Measurements from ENCODE around the gene BNC2. TPM values are rescaled to one million over a fixed set of nuclear protein-coding genes. Genes with fewer than 3 reads are reported as not detected.

Gene BNC2
- total RNA-seq, 1 experiment from 2014 or later: 2.9 TPM

- CTCF ChIA-PET: interaction anchor here (0.5 kb wide), 1 partner anchor 216 kb away, joined by 5 read pairs; no protein-coding TSS in a partner anchor
- Histone ChIP-seq H3F3A (ENCODE audit: insufficient read depth, low read depth) (peaks cover 6% of the 10 kb centered on the region; the same call in 1 of the 2 replicates), H3K9me2 (ENCODE audit: insufficient read depth) (no peaks in the 10 kb centered on the region), H3K4me2 (peak overlapping the region; percentile 98), H3K4me1 (replicated peaks; ENCODE audit: insufficient read depth) (peaks cover 27% of the 10 kb centered on the region), H3K27ac (peak overlapping the region; percentile 92), H3K9me3 (ENCODE audit: insufficient read depth, low read depth) (no peaks in the 10 kb centered on the region), H4K20me1 (ENCODE audit: insufficient read depth) (no peaks in the 10 kb centered on the region), H3K36me3 (ENCODE audit: low read depth) (no peaks in the 10 kb centered on the region), H3K79me2 (ENCODE audit: low read depth) (no peaks in the 10 kb centered on the region; the same call in 1 of the 2 replicates), H3K27me3 (ENCODE audit: insufficient read depth, low read depth) (no peaks in the 10 kb centered on the region), H3K4me3 (peak overlapping the region; percentile 77), H2AFZ (peak overlapping the region; percentile 91)
- intact Hi-C loops (cut with micrococcal nuclease; ENCODE audit: unreplicated experiment): loop anchor here (1.0 to 10.0 kb wide), 4 partner anchors 302 to 852 kb away; no protein-coding TSS in a partner anchor
- POLR2A ChIA-PET (ENCODE audit: unreplicated experiment): interaction anchor here (0.7 kb wide), 2 partner anchors 305 to 672 kb away, joined by 3 read pairs; no protein-coding TSS in a partner anchor
- BruUV-seq (replicated peaks): no TSS peak
- DNase-seq: peak; percentile 58 to 65
- TF ChIP-seq, protein P1, sequence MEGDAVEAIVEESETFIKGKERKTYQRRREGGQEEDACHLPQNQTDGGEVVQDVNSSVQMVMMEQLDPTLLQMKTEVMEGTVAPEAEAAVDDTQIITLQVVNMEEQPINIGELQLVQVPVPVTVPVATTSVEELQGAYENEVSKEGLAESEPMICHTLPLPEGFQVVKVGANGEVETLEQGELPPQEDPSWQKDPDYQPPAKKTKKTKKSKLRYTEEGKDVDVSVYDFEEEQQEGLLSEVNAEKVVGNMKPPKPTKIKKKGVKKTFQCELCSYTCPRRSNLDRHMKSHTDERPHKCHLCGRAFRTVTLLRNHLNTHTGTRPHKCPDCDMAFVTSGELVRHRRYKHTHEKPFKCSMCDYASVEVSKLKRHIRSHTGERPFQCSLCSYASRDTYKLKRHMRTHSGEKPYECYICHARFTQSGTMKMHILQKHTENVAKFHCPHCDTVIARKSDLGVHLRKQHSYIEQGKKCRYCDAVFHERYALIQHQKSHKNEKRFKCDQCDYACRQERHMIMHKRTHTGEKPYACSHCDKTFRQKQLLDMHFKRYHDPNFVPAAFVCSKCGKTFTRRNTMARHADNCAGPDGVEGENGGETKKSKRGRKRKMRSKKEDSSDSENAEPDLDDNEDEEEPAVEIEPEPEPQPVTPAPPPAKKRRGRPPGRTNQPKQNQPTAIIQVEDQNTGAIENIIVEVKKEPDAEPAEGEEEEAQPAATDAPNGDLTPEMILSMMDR (conservative IDR thresholded peaks at IDR 0.05): no peak
- TF ChIP-seq EZH2 (IDR thresholded peaks at IDR 0.05; ENCODE audit: low read depth): no peak
Observed at GRCh38 chr9:16726718-16727451, 143.6 kb downstream of the BNC2 start.

DNA sequence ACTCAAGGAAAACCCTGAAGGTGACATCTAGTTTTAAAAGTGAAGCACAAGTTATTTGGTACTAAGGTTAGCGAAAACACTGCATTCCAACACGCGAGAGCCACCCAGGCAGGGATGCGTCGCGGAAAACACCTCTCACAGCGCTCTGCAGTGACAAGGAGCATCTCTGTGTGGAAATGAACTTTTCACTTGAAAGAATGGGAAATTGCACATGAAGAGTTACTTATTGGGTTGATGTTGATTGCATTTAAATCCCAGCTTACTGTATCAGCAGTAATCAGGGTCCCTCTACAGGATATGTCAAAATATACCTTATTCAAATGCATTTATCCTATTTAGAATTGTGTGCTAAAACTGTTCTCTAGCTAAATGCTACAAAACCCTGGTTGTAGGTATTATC lies 144.4 kb downstream of the BNC2 start:
- Histone ChIP-seq H3F3A (ENCODE audit: insufficient read depth, low read depth) (peaks cover 6% of the 10 kb centered on the region; the same call in 1 of the 2 replicates), H3K4me1 (replicated peaks; ENCODE audit: insufficient read depth) (peaks cover 27% of the 10 kb centered on the region), H3K4me2 (peak overlapping the region; percentile 98), H3K27ac (peak overlapping the region; percentile 92), H2AFZ (peak overlapping the region; percentile 91; the same call in 1 of the 2 replicates), H4K20me1 (ENCODE audit: insufficient read depth) (no peaks in the 10 kb centered on the region), H3K9me3 (ENCODE audit: insufficient read depth, low read depth) (no peaks in the 10 kb centered on the region), H3K27me3 (ENCODE audit: insufficient read depth, low read depth) (no peaks in the 10 kb centered on the region), H3K79me2 (ENCODE audit: low read depth) (no peaks in the 10 kb centered on the region; the same call in 1 of the 2 replicates), H3K9me2 (ENCODE audit: insufficient read depth) (no peaks in the 10 kb centered on the region), H3K36me3 (ENCODE audit: low read depth) (no peaks in the 10 kb centered on the region), H3K4me3 (peak overlapping the region; percentile 77)
- intact Hi-C loops (cut with micrococcal nuclease; ENCODE audit: unreplicated experiment): loop anchor here (1.0 to 10.0 kb wide), 4 partner anchors 301 to 851 kb away; no protein-coding TSS in a partner anchor
- CTCF ChIA-PET: interaction anchor here (0.5 kb wide), 1 partner anchor 215 kb away, joined by 5 read pairs; no protein-coding TSS in a partner anchor
- POLR2A ChIA-PET (ENCODE audit: unreplicated experiment): interaction anchor here (0.6 to 0.7 kb wide), 4 partner anchors 252 to 671 kb away, joined by 3 to 13 read pairs (median 5); no protein-coding TSS in a partner anchor
- BruUV-seq (replicated peaks): no TSS peak
- DNase-seq: no peak
- TF ChIP-seq EZH2 (IDR thresholded peaks at IDR 0.05; ENCODE audit: low read depth): no peak
- TF ChIP-seq, protein P1 (conservative IDR thresholded peaks at IDR 0.05): no peak; the same call in 1 of the 2 replicates

DNA sequence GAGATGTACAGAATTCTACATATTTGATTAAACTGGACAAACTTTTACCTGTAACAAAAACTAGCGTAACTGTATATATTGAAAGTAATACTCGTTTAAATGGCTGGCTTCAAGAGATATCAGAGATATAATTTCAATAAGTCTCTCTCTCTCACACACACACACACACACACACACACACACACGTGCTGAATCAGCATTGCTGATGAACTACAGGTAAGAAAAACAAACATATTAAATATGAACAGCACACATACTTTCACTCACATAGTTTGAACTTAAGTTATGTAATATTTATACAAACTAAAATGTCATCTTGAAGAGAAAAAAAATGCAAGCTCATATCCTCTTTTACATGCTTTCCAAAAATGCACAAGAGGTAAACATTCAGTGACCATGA lies 145.4 kb downstream of the BNC2 start:
- Histone ChIP-seq H3K9me3 (ENCODE audit: insufficient read depth, low read depth) (no peaks in the 10 kb centered on the region), H3K4me2 (peak overlapping the region; percentile 98), H3K4me1 (replicated peaks; ENCODE audit: insufficient read depth) (peaks cover 27% of the 10 kb centered on the region), H3K79me2 (ENCODE audit: low read depth) (no peaks in the 10 kb centered on the region; the same call in 1 of the 2 replicates), H3K27me3 (ENCODE audit: insufficient read depth, low read depth) (no peaks in the 10 kb centered on the region), H3K27ac (no peak overlapping the region), H3K4me3 (no peak overlapping the region), H2AFZ (no peak overlapping the region), H3K9me2 (ENCODE audit: insufficient read depth) (no peaks in the 10 kb centered on the region), H3K36me3 (ENCODE audit: low read depth) (no peaks in the 10 kb centered on the region), H3F3A (ENCODE audit: insufficient read depth, low read depth) (peaks cover 6% of the 10 kb centered on the region; the same call in 1 of the 2 replicates), H4K20me1 (ENCODE audit: insufficient read depth) (no peaks in the 10 kb centered on the region)
- intact Hi-C loops (cut with micrococcal nuclease; ENCODE audit: unreplicated experiment): loop anchor here (10.0 kb wide), 2 partner anchors 300 to 850 kb away; no protein-coding TSS in a partner anchor
- no peak for DNase-seq
- POLR2A ChIA-PET (ENCODE audit: unreplicated experiment): no interaction called here
- CTCF ChIA-PET: no interaction called here
- TF ChIP-seq, protein P1 (conservative IDR thresholded peaks at IDR 0.05): no peak
- TF ChIP-seq EZH2 (IDR thresholded peaks at IDR 0.05; ENCODE audit: low read depth): no peak
- BruUV-seq (replicated peaks): no TSS peak

All from PC-9 (cell line).